Transverse colon (tissue), 4 donors: ENCODE measurements around the gene ZNF726. TPM values are rescaled to one million over a fixed set of nuclear protein-coding genes. Genes with fewer than 3 reads are reported as not detected.
"Not testable (repeated sequence)": the region's sequence is repeated elsewhere in the genome, so short reads cannot be mapped to it uniquely, and the experiment has no call there.

Source experiments
- DNase-seq: peaks from one replicate; pipeline ENCODE4 v3.0.0-alpha.2; 2019
- H3K27ac ChIP-seq, 4 donors: fragments of 200-600 bp; sonication (generic); 2 replicates each; pipeline ENCODE4 v1.5.1; 2016 to 2018; ENCODE audit warnings: inconsistent platforms in 4 of 4
- H3K27me3 ChIP-seq: fragments of 200-600 bp; sonication (generic); 2 replicates; pipeline ENCODE4 v1.5.1; 2017; ENCODE audit warnings: inconsistent platforms
- H3K36me3 ChIP-seq, 4 donors: fragments of 200-600 bp; sonication (generic); 2 replicates each; pipeline ENCODE4 v1.5.1; 2017 to 2019; ENCODE audit warnings: inconsistent platforms in 4 of 4
- H3K4me1 ChIP-seq, 4 donors: fragments of 200-600 bp; sonication (generic); 2 replicates each; pipeline ENCODE4 v1.5.1; 2017 to 2020; ENCODE audit warnings: inconsistent platforms in 4 of 4
- H3K4me3 ChIP-seq, 4 donors: fragments of 200-600 bp; sonication (generic); 1 replicate in 1 of 4; 2 replicates in 3 of 4; pipeline versions ENCODE4 v1.5.1 to v1.6.1; 2017 to 2019; ENCODE audit warnings: inconsistent platforms in 4 of 4
- H3K9me3 ChIP-seq, 2 donors: fragments of 200-600 bp; sonication (generic); 2 replicates each; pipeline ENCODE4 v1.5.1; 2017 to 2019; ENCODE audit warnings: inconsistent platforms in 2 of 2
- EP300 ChIP-seq: sonication (generic); formaldehyde crosslinking; IDR thresholded peaks from one replicate; pipeline ENCODE4 v1.6.1; 2017; ENCODE audit warnings: antibody characterized with exemption, low read depth
- POLR2A ChIP-seq: fragments of 450-650 bp; IDR thresholded peaks from one replicate; pipeline ENCODE4 v1.6.1; 2016; ENCODE audit warnings: antibody characterized with exemption, mild to moderate bottlenecking, moderate library complexity
- POLR2AphosphoS5 ChIP-seq, 3 donors: sonication (generic); formaldehyde crosslinking; IDR thresholded peaks; one replicate each; pipeline ENCODE4 v1.6.1; 2016; ENCODE audit warnings: antibody characterized with exemption in 3 of 3
- WGBS, 2 donors: methylation state at CpG; one replicate each; pipeline ENCODE4 v1.1.5; 2018; ENCODE audit warnings: low coverage in 1 of 2; 5-methylcytosine and 5-hydroxymethylcytosine counted together
- in situ Hi-C, 4 donors: fragments of 200-750 bp; cut with MboI; loops; one replicate each; pipeline versions ENCODE4 v1.15.0 to v1.15.1; 2017; ENCODE audit warnings: low sequenced_read_pairs in 3 of 4, low pct_ligation_motif_present in 1 of 4, low pct_unique_long_range_greater_than_20kb in 1 of 4
- intact Hi-C: fragments of 100-400 bp; cut with DNase I; formaldehyde crosslinking; loops from one replicate; pipeline ENCODE4 v1.15.1; 2023; ENCODE audit warnings: low total_unique reads
- total RNA-seq, 4 donors: library from RNA; depleted of rRNA; stranded (reverse); fragments of >200 nt; gene quantifications; one replicate each; pipeline ENCODE4 v1.1.0, GENCODE V29; 2016
- TF ChIP-seq, protein P1 (sequence below), 5 experiments: fragments of 200-600 bp in 3 of 5; fragments of 450-650 bp in 2 of 5; sonication (generic) in 3 of 5; IDR thresholded peaks; 1 replicate in 2 of 5; 2 replicates in 3 of 5; pipeline ENCODE4 v1.5.1; 2016 to 2017; ENCODE audit warnings: antibody characterized with exemption in 5 of 5, inconsistent platforms in 3 of 5, mild to moderate bottlenecking in 2 of 5, moderate library complexity in 1 of 5

Gene ZNF726
- total RNA-seq, 4 donors from 2014 or later: 1.6 to 5.3 (median 1.9) TPM; not detected in 1

DNA sequence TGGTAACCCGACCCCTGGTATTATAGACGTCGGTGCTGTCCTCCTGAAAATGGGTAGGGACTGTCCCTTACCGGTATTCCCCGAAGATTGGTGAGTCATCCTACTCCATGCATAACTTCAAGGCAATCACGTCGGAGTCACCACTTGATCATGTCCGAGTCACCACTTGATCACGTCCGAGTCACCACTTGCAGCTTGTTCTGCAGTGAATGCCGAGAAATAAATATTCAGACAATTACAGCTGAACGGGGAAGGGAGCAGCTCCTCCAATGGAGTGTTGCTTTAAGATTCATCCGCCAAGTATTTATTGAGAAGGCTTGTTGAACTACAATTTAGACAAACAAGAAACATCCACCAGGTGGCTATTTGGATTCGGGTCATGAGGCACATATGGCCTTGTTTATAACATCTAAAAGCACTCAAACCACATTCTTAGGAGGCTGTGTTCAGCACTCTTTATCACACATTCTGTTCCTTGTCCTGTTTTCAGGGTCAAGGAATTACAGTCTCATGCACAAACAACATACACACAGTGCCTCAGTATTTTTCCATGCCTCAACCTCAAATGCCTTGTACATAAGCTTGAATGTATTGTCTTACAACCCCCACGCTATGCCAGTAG lies 43.1 kb downstream of the ZNF726 start:
- in situ Hi-C loops (no loop called here), intact Hi-C loops (no loop called here)
- no peaks in the 10 kb centered on the region for H3K36me3 ChIP-seq
- peak overlapping the region in 1 of 4 donors; percentile 6 for H3K27ac ChIP-seq
- H3K4me3 ChIP-seq: no peak overlapping the region
- 81 to 90% methylated on average over 7 to 15 of the region's 15 CpGs for WGBS, 2 donors
- peak; percentile 18 for DNase-seq
- no peaks in the 10 kb centered on the region for H3K4me1 ChIP-seq
- H3K9me3 ChIP-seq: no peaks in the 10 kb centered on the region
- peak in 1 of 3 donors; percentile 27 for TF ChIP-seq POLR2AphosphoS5 (IDR thresholded peaks at IDR 0.05)
- TF ChIP-seq POLR2A: no peak
- no peaks in the 10 kb centered on the region for H3K27me3 ChIP-seq

DNA sequence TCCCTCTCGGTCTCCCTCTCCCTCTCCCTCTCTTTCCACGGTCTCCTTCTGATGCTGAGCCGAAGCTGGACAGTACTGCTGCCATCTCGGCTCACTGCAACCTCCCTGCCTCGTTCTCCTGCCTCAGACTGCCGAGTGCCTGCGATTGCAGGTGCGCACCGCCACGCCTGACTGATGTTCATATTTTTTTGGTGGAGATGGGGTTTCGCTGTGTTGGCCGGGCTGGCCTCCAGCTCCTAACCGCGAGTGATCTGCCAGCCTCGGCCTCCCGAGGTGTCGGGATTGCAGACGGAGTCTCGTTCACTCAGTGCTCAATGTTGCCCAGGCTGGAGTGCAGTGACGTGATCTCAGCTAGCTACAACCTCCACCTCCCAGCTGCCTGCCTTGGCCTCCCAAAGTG lies 48.7 kb downstream of the ZNF726 start:
- intact Hi-C loops, H3K9me3 ChIP-seq, H3K27ac ChIP-seq, in situ Hi-C loops, H3K4me3 ChIP-seq, H3K36me3 ChIP-seq, H3K27me3 ChIP-seq, H3K4me1 ChIP-seq, DNase-seq: not testable (repeated sequence)
- WGBS, 2 donors: 93% methylated on average over 20 of the region's 20 CpGs; no CpG with 5 or more reads in 1 of the 2 donors

DNA sequence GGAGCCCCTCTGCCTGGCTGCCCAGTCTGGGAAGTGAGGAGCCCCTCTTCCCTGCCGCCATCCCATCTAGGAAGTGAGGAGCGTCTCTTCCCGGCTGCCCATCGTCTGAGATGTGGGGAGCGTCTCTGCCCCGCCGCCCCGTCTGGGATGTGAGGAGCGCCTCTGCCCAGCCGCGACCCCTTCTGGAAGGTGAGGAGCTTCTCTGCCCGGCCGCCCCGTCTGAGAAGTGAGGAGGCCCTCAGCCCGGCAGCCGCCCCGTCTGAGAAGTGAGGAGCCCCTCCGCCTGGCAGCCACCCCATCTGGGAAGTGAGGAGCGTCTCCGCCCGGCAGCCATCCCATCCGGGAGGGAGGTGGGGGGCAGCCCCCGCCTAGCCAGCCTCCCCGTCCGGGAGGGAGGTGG lies 49.2 kb downstream of the ZNF726 start:
- in situ Hi-C loops, intact Hi-C loops: not testable (repeated sequence)

DNA sequence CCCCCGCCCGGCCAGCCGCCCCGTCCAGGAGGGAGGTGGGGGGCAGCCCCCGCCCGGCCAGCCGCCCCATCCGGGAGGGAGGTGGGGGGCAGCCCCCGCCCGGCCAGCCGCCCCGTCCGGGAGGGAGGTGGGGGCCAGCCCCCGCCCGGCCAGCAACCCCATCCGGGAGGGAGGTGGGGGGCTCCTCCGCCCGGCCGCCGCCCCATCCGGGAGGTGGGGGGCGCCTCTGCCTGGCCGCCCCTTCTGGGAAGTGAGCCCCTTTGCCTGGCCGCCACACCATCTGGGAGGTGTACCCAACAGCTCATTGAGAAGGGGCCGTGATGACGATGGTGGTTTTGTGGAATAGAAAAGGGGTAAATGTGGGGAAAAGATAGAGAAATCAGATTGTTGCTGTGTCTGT lies 49.6 kb downstream of the ZNF726 start:
- H3K9me3 ChIP-seq, in situ Hi-C loops, H3K4me1 ChIP-seq, H3K4me3 ChIP-seq, H3K27ac ChIP-seq, intact Hi-C loops, H3K27me3 ChIP-seq, DNase-seq, H3K36me3 ChIP-seq: not testable (repeated sequence)
- WGBS, 2 donors: 90 to 97% methylated on average over 2 to 13 of the region's 26 CpGs

More for the DNA sequence above, 49.2 kb downstream of the ZNF726 start:
- H3K36me3 ChIP-seq, H3K27ac ChIP-seq, H3K27me3 ChIP-seq, H3K4me3 ChIP-seq, H3K9me3 ChIP-seq, DNase-seq, H3K4me1 ChIP-seq: not testable (repeated sequence)
- WGBS, 2 donors: 99% methylated on average over 12 of the region's 25 CpGs; no CpG with 5 or more reads in 1 of the 2 donors

DNA sequence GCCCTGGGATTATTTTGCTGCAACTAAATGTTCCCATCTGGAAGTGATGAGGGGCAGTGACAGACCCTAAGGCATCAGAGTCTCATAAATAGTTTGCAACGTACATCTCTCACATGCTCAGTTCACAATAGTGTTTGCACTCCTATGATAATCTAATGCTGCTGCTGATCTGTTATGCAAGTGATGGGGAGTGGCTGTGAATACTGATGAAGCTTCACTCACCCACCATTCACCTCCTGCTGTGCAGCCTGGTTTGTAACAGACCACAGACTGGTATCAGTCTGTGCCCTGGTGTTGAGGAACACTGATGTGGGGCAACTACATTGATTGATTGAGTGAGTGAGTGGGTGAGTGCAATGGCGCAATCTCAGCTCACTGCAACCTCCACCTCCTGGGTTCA lies 54.9 kb downstream of the ZNF726 start:
- TF ChIP-seq POLR2AphosphoS5 (IDR thresholded peaks at IDR 0.05) (no peak), POLR2A (no peak), EP300 (no peak)
- TF ChIP-seq, protein P1, sequence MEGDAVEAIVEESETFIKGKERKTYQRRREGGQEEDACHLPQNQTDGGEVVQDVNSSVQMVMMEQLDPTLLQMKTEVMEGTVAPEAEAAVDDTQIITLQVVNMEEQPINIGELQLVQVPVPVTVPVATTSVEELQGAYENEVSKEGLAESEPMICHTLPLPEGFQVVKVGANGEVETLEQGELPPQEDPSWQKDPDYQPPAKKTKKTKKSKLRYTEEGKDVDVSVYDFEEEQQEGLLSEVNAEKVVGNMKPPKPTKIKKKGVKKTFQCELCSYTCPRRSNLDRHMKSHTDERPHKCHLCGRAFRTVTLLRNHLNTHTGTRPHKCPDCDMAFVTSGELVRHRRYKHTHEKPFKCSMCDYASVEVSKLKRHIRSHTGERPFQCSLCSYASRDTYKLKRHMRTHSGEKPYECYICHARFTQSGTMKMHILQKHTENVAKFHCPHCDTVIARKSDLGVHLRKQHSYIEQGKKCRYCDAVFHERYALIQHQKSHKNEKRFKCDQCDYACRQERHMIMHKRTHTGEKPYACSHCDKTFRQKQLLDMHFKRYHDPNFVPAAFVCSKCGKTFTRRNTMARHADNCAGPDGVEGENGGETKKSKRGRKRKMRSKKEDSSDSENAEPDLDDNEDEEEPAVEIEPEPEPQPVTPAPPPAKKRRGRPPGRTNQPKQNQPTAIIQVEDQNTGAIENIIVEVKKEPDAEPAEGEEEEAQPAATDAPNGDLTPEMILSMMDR (IDR thresholded peaks at IDR 0.05): no peak
- intact Hi-C loops (loop anchor here (5.0 kb wide), 1 partner anchor 97 kb away; no protein-coding TSS in a partner anchor), in situ Hi-C loops (loop anchor here (5.0 to 10.0 kb wide), 3 partner anchors 97 to 505 kb away; no protein-coding TSS in a partner anchor)

DNA sequence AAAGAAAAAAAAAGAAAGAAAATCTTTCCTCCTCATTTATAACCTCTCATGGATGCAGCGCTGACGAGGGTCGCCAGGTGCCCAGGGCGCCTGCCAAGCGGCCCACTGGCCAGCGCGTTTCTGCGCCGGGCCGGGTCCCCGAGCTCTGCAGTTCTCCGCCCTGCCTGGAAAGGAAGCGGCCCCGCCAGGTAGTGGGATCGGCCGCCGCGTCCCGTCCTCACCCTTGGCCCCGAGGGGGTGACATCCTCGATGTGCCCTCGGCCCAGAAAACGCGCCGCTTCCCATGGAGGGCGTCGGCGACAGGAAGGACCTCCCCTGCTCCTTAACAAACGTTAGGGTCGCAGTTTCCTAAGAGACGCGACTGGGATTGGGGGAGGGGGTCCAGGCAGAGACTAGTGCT lies 56.9 kb downstream of the ZNF726 start:
- intact Hi-C loops: no loop called here
- H3K27me3 ChIP-seq: peaks cover 14% of the 10 kb centered on the region
- H3K4me1 ChIP-seq: no peaks in the 10 kb centered on the region
- H3K27ac ChIP-seq: no peak overlapping the region
- in situ Hi-C loops: loop anchor here in 3 of 4 donors (5.0 to 10.0 kb wide), 2 partner anchors 504 to 507 kb away; no protein-coding TSS in a partner anchor
- no peak for TF ChIP-seq EP300
- no peak for TF ChIP-seq POLR2AphosphoS5 (IDR thresholded peaks at IDR 0.05)
- TF ChIP-seq, protein P1 (IDR thresholded peaks at IDR 0.05): no peak
- no peak for TF ChIP-seq POLR2A
- H3K36me3 ChIP-seq: no peaks in the 10 kb centered on the region
- 19 to 35% methylated on average over 17 to 32 of the region's 32 CpGs for WGBS, 2 donors
- no peaks in the 10 kb centered on the region for H3K9me3 ChIP-seq
- DNase-seq: no peak
- H3K4me3 ChIP-seq: peak overlapping the region in 1 of 4 donors; percentile 7

More for the DNA sequence above, 54.9 kb downstream of the ZNF726 start:
- Histone ChIP-seq H3K36me3 (no peaks in the 10 kb centered on the region), H3K27me3 (peaks cover 14% of the 10 kb centered on the region), H3K9me3 (no peaks in the 10 kb centered on the region), H3K4me3 (no peak overlapping the region), H3K4me1 (no peaks in the 10 kb centered on the region), H3K27ac (no peak overlapping the region)
- DNase-seq: no peak
- 33 to 84% methylated on average over 1 to 2 of the region's 2 CpGs for WGBS, 2 donors
